Activated CD4-positive, alpha-beta memory T cell treated with anti-CD3 and anti-CD28 coated beads, Interleukin-2, amount 10 ng/mL, durations not matched to agents 7 days and 5 days (primary cell): ENCODE measurements around the gene TRPT1. TPM values are rescaled to one million over a fixed set of nuclear protein-coding genes. Genes with fewer than 3 reads are reported as not detected.

ENCODE experiments used
- CTCF ChIA-PET: fragments of 350-600 bp; sonication (Branson Sonifier 250); formaldehyde crosslinking; loops from one replicate; lab custom pipeline; 2021; ENCODE audit warnings: antibody characterized with exemption, inconsistent platforms; lab: Charles Lee
- POLR2A ChIA-PET: fragments of 350-600 bp; sonication (Branson Sonifier 250); formaldehyde crosslinking; loops from one replicate; lab custom pipeline; 2021; ENCODE audit warnings: antibody characterized with exemption; lab: Charles Lee
- DNase-seq: peaks from one replicate; pipeline ENCODE4 v3.0.0-alpha.2; 2020
- H3K27ac Mint-ChIP-seq: one replicate; pipeline ENCODE4 v1.8.0; 2021; ENCODE audit warnings: mild to moderate bottlenecking, mixed read lengths
- H3K27me3 Mint-ChIP-seq: one replicate; pipeline ENCODE4 v1.8.0; 2021; ENCODE audit warnings: mixed read lengths
- H3K36me3 Mint-ChIP-seq: one replicate; pipeline ENCODE4 v1.8.0; 2021; ENCODE audit warnings: low read depth, mixed read lengths
- H3K4me1 Mint-ChIP-seq: one replicate; pipeline ENCODE4 v1.8.0; 2021; ENCODE audit warnings: mixed read lengths
- H3K4me3 Mint-ChIP-seq: one replicate; pipeline ENCODE4 v1.8.0; 2021; ENCODE audit warnings: mild to moderate bottlenecking, mixed read lengths
- H3K9me3 Mint-ChIP-seq: one replicate; pipeline ENCODE4 v1.8.0; 2021; ENCODE audit warnings: mixed read lengths
- total RNA-seq, 2 experiments: library from RNA; stranded (reverse); gene quantifications; one replicate each; pipeline ENCODE4 v1.2.3, GENCODE V29; 2021

Gene TRPT1
- total RNA-seq, 2 experiments from 2014 or later = 34.7 to 35.3 TPM

GRCh38 chr11:64224891-64225607 lies 937 bp downstream of the TRPT1 start:
- POLR2A ChIA-PET = interaction anchor here (0.8 to 14.6 kb wide), 14 partner anchors 9 to 93 kb away, joined by 3 to 275 read pairs (median 10); partner anchors contain the start of genes FERMT3, FKBP2, GPR137 and PLCB3
- Mint-ChIP-seq H3K27ac (peak overlapping the region; percentile 79), H3K36me3 (peaks cover 18% of the 10 kb centered on the region), H3K9me3 (no peaks in the 10 kb centered on the region), H3K4me3 (peak overlapping the region; percentile 88), H3K27me3 (no peaks in the 10 kb centered on the region), H3K4me1 (peaks cover 36% of the 10 kb centered on the region)
- DNase-seq = no peak
- CTCF ChIA-PET = no interaction called here

GRCh38 chr11:64224151-64224890 lies 1.7 kb downstream of the TRPT1 start:
- Mint-ChIP-seq H3K4me1 (peaks cover 30% of the 10 kb centered on the region), H3K27me3 (no peaks in the 10 kb centered on the region), H3K36me3 (peaks cover 17% of the 10 kb centered on the region), H3K9me3 (no peaks in the 10 kb centered on the region), H3K27ac (peak overlapping the region; percentile 58), H3K4me3 (peak overlapping the region; percentile 88)
- DNase-seq = no peak
- ChIA-PET POLR2A (interaction anchor here (0.8 to 14.6 kb wide), 18 partner anchors 8 to 116 kb away, joined by 3 to 275 read pairs (median 6); partner anchors contain the start of genes CCDC88B, FERMT3, FKBP2 and GPR137), CTCF (interaction anchor here (0.9 to 1.4 kb wide), 3 partner anchors 10 to 26 kb away, joined by 3 to 4 read pairs (median 4); no protein-coding TSS in a partner anchor)

GRCh38 chr11:64223001-64223651 lies 2.9 kb downstream of the TRPT1 start:
- Mint-ChIP-seq H3K4me3 (no peak overlapping the region), H3K9me3 (no peaks in the 10 kb centered on the region), H3K27me3 (no peaks in the 10 kb centered on the region), H3K27ac (no peak overlapping the region), H3K4me1 (peaks cover 24% of the 10 kb centered on the region), H3K36me3 (peaks cover 24% of the 10 kb centered on the region)
- ChIA-PET POLR2A (interaction anchor here (0.9 to 14.6 kb wide), 12 partner anchors 8 to 117 kb away, joined by 3 to 275 read pairs (median 6); partner anchors contain the start of genes CCDC88B, FERMT3, FKBP2 and PPP1R14B), CTCF (interaction anchor here (0.9 to 1.4 kb wide), 3 partner anchors 9 to 27 kb away, joined by 3 to 4 read pairs (median 4); no protein-coding TSS in a partner anchor)
- DNase-seq = no peak

- H3K27ac Mint-ChIP-seq = no peak overlapping the region
- no peak for DNase-seq
- H3K4me1 Mint-ChIP-seq = peaks cover 22% of the 10 kb centered on the region
- H3K36me3 Mint-ChIP-seq = peaks cover 27% of the 10 kb centered on the region
- CTCF ChIA-PET = no interaction called here
- H3K9me3 Mint-ChIP-seq = no peaks in the 10 kb centered on the region
- no peaks in the 10 kb centered on the region for H3K27me3 Mint-ChIP-seq
- no peak overlapping the region for H3K4me3 Mint-ChIP-seq
- POLR2A ChIA-PET = interaction anchor here (1.2 to 14.6 kb wide), 6 partner anchors 13 to 95 kb away, joined by 4 to 275 read pairs (median 10); partner anchors contain the start of genes FERMT3, FKBP2, PPP1R14B and PRDX5
These were observed 3.4 kb downstream of the TRPT1 start for GRCh38 chr11:64222651-64223000.

- H3K27me3 Mint-ChIP-seq = no peaks in the 10 kb centered on the region
- DNase-seq = no peak
- CTCF ChIA-PET = no interaction called here
- POLR2A ChIA-PET = interaction anchor here (1.6 to 14.6 kb wide), 2 partner anchors 13 to 35 kb away, joined by 4 to 275 read pairs; partner anchors contain the start of genes FERMT3 and STIP1
- H3K4me3 Mint-ChIP-seq = no peak overlapping the region
- H3K27ac Mint-ChIP-seq = no peak overlapping the region
- no peaks in the 10 kb centered on the region for H3K9me3 Mint-ChIP-seq
- peaks cover 13% of the 10 kb centered on the region for H3K4me1 Mint-ChIP-seq
- H3K36me3 Mint-ChIP-seq = peaks cover 29% of the 10 kb centered on the region
These were observed 5.2 kb downstream of the TRPT1 start for GRCh38 chr11:64220798-64221197.

- H3K36me3 Mint-ChIP-seq = peaks cover 31% of the 10 kb centered on the region
- peaks cover 11% of the 10 kb centered on the region for H3K4me1 Mint-ChIP-seq
- H3K4me3 Mint-ChIP-seq = no peak overlapping the region
- ChIA-PET CTCF (no interaction called here), POLR2A (interaction anchor here (1.6 to 14.6 kb wide), 2 partner anchors 12 to 34 kb away, joined by 4 to 275 read pairs; partner anchors contain the start of genes FERMT3 and STIP1)
- H3K27me3 Mint-ChIP-seq = no peaks in the 10 kb centered on the region
- no peaks in the 10 kb centered on the region for H3K9me3 Mint-ChIP-seq
- H3K27ac Mint-ChIP-seq = no peak overlapping the region
- no peak for DNase-seq
These were observed 5.7 kb downstream of the TRPT1 start for GRCh38 chr11:64220271-64220670.

GRCh38 chr11:64219755-64220154 lies 6.2 kb downstream of the TRPT1 start:
- Mint-ChIP-seq H3K27ac (no peak overlapping the region), H3K36me3 (peaks cover 32% of the 10 kb centered on the region), H3K9me3 (no peaks in the 10 kb centered on the region), H3K4me3 (no peak overlapping the region), H3K27me3 (no peaks in the 10 kb centered on the region), H3K4me1 (peaks cover 10% of the 10 kb centered on the region)
- POLR2A ChIA-PET = interaction anchor here (14.6 kb wide), 1 partner anchor 12 kb away, joined by 275 read pairs; the partner anchor contains the start of gene FERMT3
- no peak for DNase-seq
- CTCF ChIA-PET = no interaction called here

- no peak for DNase-seq
- no peaks in the 10 kb centered on the region for H3K27me3 Mint-ChIP-seq
- H3K4me3 Mint-ChIP-seq = no peak overlapping the region
- peaks cover 8% of the 10 kb centered on the region for H3K4me1 Mint-ChIP-seq
- H3K9me3 Mint-ChIP-seq = no peaks in the 10 kb centered on the region
- ChIA-PET CTCF (no interaction called here), POLR2A (interaction anchor here (1.1 to 14.6 kb wide), 2 partner anchors 11 to 14 kb away, joined by 4 to 275 read pairs; partner anchors contain the start of gene FERMT3)
- peaks cover 32% of the 10 kb centered on the region for H3K36me3 Mint-ChIP-seq
- H3K27ac Mint-ChIP-seq = no peak overlapping the region
These were observed 6.7 kb downstream of the TRPT1 start for GRCh38 chr11:64219354-64219684.

- Mint-ChIP-seq H3K4me3 (no peak overlapping the region), H3K27me3 (no peaks in the 10 kb centered on the region), H3K9me3 (no peaks in the 10 kb centered on the region), H3K36me3 (peaks cover 37% of the 10 kb centered on the region), H3K4me1 (peaks cover 6% of the 10 kb centered on the region), H3K27ac (no peak overlapping the region)
- POLR2A ChIA-PET = interaction anchor here (1.1 to 14.6 kb wide), 2 partner anchors 11 to 15 kb away, joined by 4 to 275 read pairs; partner anchors contain the start of gene FERMT3
- no peak for DNase-seq
- CTCF ChIA-PET = no interaction called here
These were observed 7.2 kb downstream of the TRPT1 start for GRCh38 chr11:64218628-64219353.

GRCh38 chr11:64216879-64217278 lies 9.1 kb downstream of the TRPT1 start:
- H3K9me3 Mint-ChIP-seq = no peaks in the 10 kb centered on the region
- POLR2A ChIA-PET = interaction anchor here (14.6 kb wide), 1 partner anchor 9 kb away, joined by 275 read pairs; the partner anchor contains the start of gene FERMT3

GRCh38 chr11:64211181-64211872 lies 14.7 kb downstream of the TRPT1 start:
- no peak overlapping the region for H3K27ac Mint-ChIP-seq
- ChIA-PET CTCF (interaction anchor here (0.8 kb wide), 1 partner anchor 15 kb away, joined by 3 read pairs; the partner anchor contains the start of genes NUDT22 and TRPT1), POLR2A (interaction anchor here (1.3 to 11.9 kb wide), 5 partner anchors 9 to 59 kb away, joined by 3 to 275 read pairs (median 11); partner anchors contain the start of genes FKBP2, NUDT22, STIP1 and TRPT1)
- H3K4me3 Mint-ChIP-seq = no peak overlapping the region
- no peak for DNase-seq
- H3K4me1 Mint-ChIP-seq = peaks cover 40% of the 10 kb centered on the region
- H3K9me3 Mint-ChIP-seq = no peaks in the 10 kb centered on the region
- no peaks in the 10 kb centered on the region for H3K27me3 Mint-ChIP-seq
- peaks cover 70% of the 10 kb centered on the region for H3K36me3 Mint-ChIP-seq

More at GRCh38 chr11:64216879-64217278, 9.1 kb downstream of the TRPT1 start:
- Mint-ChIP-seq H3K36me3 (peaks cover 50% of the 10 kb centered on the region), H3K27me3 (no peaks in the 10 kb centered on the region), H3K27ac (no peak overlapping the region), H3K4me1 (peaks cover 13% of the 10 kb centered on the region), H3K4me3 (no peak overlapping the region)
- CTCF ChIA-PET = interaction anchor here (0.7 to 1.5 kb wide), 5 partner anchors 12 to 551 kb away, joined by 3 to 5 read pairs (median 4); partner anchors contain the start of gene STIP1
- no peak for DNase-seq
